IPS-NIHi7 (cell line): ENCODE measurements around the gene PBX1.

Experiments
- DNase-seq: peaks from one replicate; pipeline ENCODE4 v3.0.0; 2012; ENCODE audit warnings: mixed read lengths; ENCODE audit errors: extremely low spot score

The PBX1 gene

DNA sequence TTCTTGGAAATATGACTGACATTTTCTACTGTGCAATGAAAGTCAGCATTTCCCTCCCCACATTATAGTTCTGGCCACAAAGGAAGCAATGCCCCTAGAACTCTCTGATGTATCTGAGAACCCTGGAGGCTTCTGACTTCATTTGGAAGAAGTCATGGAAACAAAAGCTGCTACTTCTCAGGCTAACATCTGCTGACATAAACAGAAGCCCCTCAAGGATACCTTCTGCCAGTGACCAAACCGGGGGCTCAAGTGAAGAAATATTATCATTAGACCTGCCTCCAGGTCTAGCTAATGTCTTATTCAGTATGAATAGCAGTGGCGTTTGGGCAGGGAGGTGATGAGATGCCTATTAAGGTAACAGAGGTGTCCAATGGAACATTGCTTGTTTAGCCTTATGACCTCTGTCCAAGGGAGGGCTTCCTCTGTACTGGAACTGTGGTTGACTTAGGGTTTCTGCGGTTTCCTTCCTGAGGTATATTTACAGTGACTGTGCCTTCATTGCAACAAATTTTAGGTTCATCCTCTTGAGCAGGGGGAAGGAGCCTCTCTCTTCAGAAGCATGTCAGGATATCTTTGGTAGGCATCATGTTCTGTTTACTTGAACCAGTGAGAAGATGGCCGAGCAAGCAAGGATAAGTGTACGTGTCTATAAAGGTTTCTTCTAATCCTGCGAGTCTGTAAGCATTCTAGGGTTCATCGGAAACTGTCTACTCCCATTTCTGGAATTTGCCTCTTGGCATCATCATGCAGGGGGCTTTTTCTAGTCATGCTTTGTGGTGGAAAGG lies 161.7 kb downstream of the PBX1 start:
- DNase-seq = no peak

- DNase-seq = no peak
These were observed 162.2 kb downstream of the PBX1 start for GRCh38 chr1:164721228-164721496.

DNA sequence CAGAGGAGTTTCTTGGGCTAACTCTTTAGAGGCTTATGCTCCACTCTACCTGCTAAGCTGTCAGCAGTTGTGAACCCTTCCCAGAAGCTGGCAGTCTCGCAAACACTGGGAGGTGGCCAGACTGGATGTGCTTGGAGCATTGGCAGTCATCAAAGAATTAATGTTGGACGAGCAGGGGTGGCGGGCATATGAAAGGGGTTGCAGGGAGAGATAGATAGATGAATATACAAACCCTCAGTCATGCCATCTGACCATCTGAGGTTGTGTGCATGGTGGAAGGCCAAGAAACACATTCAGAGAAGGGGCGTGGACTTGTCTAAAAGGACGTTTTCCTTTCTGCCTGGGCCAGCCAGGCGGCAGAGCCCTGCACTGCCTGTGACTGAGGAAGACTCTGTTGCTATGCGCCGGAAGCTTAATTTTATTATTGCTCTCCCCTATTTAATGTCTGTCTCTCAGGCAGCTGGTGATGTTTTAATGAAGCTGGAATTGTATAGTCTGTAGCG lies 164.4 kb downstream of the PBX1 start:
- DNase-seq = no peak

DNA sequence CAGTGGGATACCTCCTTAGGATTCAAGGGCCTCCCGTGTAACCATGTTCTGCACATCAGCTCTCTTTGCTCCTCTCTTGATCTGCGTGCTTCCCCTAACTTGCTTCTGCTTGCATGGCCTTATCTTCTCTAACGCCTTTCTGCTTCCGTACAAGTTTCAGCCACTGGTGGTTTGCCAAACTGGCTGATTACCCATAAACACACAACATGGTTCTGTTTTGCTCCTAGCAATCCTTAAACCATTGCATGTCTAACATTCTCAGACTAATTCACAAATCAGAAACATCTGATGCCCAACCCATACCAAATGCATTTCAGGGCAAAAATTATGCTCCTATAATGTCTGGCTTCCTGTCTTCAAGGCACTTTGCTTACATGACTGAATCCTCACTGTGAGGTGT lies 166.4 kb downstream of the PBX1 start:
- DNase-seq = no peak

DNA sequence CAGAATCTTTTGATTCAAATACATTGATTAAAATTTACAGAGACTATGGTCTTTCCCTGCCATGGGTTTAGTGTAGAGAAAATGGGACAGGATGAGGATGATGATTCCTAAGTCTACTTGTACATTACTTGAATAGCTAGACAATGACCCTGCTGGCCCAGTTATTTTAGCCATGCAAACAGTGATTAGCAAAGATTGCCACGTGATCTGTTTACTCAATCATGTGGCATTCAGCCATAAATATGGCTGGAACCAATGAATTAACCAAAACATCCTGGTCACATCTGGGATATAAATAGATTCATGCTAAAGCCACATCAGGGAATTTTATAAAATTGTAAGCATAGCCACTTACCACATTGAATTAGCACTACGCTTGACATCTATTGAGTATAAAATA lies 167.3 kb downstream of the PBX1 start:
- no peak for DNase-seq

DNA sequence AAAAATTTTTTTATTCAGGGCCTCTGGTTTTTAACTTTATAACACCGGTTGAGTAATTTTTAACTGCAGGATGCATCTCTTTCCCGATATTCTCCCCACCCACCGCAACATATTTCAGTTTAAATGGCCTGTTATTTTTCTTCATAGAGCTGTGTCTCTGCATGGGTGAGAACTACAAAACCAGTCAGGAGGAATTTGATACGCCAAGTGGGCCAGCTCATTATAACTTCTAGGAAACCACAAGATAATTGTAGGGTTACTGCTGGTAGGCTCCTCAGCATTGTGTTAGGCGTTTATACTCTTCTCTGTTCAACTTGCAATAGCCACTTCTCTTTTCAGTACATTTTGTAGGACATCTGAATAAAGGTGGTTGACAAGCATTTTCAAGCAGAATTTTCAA lies 169.7 kb downstream of the PBX1 start:
- no peak for DNase-seq

DNA sequence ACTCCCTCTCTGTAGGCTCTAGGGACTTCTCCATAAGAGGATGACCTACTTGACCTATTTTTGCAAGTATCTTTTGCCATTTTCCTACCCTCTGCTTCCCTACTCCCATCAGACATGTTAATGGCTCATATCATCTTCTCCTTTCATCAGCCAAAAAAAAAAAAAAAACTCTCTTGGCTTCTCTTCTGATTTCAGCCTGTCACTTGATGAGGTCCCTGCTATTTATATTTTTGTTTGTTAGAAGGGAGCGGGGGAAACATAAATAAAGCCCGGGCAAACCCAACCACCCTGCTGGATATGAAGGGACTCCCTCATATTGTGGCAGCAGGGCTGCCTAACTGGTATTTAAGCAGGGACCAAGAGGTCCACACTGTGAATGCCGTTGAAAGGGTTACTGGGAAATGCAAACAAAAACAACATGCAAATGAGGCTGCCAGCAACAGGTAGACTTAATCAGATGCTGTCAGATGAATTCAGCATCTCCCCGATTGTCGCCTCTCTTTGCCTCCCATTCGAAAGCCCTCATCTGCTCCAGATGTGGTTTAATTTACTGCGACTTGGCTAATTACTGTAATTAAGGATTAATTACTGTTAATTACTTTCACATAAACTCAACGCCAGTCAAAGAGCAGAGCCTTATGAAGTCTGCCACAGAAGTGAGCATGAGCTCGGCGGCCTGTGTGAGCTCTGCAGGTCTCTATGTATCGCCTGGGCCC lies 172.3 kb downstream of the PBX1 start:
- DNase-seq = peak; percentile 23

GRCh38 chr1:164733070-164733469 lies 174.1 kb downstream of the PBX1 start:
- no peak for DNase-seq

DNA sequence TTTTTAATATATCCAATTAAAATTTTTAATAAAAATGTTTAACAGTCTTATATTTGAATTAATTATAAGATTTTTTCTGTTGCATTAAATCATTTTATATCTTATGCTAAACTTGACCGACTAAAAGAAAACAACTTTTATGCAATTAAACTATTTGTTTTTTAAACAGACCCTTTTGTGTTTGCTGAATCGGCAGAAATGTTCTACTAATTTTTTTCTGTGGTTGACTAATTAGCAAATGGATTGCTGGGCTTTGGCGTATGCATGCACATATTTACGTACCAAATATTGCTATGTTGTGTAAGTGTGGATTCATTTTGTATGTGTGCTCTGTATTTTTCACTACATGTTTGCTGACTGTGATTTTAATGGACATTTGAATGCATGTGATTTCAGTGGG lies 174.8 kb downstream of the PBX1 start:
- DNase-seq = no peak

DNA sequence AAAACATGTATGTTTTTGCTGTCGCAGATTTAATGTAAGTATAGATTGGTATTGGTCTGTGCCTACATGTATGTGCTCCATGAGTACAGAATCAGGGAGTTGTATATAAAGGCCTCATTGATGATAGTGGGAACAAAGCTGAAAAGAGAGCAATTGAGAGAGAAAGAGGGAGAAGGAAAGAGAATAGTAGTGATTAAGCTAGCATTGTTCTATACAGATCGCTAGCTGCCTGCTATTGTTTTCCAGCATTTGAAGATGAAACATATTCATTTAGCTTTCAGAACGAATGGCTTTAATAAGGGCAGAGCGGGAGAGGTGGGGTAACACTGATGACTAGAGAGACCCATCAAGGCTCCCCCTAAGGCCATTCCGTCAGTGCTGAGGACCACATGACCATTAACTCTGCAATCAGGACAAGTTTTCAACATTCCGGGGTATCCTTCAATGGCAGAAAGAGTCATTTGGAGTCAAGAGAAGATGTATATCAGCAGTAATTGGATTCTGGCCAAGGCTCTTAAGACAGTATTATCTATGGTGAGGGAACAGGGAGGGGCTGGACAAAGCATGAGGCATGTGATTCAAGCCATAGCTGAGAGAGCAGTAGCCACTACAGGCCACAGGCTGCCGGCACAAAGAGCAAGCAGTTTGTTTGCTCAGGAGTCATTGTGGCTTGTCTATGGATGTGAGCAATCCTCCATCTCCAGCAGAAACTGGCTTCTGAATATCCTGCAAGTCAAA lies 176.5 kb downstream of the PBX1 start:
- DNase-seq = no peak

- no peak for DNase-seq
These were observed 177.2 kb downstream of the PBX1 start for GRCh38 chr1:164736137-164736536.

- no peak for DNase-seq
These were observed 180.2 kb downstream of the PBX1 start for GRCh38 chr1:164739189-164739588.

DNA sequence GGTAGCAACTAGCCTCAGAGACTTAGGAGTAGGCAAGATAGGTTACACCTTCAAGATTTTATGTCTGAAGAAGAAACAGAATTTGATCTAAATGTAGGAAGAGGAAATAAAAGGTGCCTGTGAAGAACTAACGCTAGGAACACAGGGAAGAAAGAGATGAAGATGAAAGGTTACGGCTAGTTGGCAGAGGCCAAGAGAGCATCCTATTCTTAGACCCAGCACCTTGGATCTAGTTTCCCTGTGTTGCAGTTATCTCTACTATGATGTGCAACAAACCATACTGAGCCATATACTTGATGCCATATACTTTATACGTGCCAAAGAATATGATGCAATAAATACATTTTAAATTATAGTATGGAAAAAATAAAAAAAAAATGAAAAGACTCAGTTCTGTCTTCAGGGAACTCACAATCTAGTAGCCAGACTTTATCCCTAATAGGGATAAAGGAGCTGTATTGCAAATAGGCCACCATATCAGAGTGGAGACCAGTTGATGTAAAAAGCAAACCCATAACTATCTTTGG lies 181.1 kb downstream of the PBX1 start:
- DNase-seq = no peak

DNA sequence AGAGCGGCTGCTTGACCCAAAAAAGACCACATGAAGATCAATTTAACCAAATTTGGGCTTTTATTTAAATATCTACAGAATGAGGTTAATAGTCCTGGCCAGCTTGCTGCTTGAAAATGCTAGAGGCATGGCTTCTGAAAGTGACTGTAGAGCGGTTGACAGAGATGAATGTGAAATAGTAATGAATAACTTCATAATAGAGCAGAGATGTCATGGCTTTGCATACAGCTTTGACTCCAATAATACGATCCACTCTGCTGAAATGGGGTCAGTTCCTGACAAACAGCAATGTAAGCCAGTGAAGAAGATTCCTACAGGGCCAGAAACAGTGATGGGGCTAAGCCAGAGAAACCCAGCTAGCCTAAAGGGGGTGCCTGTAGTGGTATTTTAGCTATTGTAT lies 183.8 kb downstream of the PBX1 start:
- DNase-seq = no peak

- no peak for DNase-seq
These were observed 185.0 kb downstream of the PBX1 start for GRCh38 chr1:164743976-164744375.

- DNase-seq = no peak
These were observed 186.8 kb downstream of the PBX1 start for GRCh38 chr1:164745736-164746135.

DNA sequence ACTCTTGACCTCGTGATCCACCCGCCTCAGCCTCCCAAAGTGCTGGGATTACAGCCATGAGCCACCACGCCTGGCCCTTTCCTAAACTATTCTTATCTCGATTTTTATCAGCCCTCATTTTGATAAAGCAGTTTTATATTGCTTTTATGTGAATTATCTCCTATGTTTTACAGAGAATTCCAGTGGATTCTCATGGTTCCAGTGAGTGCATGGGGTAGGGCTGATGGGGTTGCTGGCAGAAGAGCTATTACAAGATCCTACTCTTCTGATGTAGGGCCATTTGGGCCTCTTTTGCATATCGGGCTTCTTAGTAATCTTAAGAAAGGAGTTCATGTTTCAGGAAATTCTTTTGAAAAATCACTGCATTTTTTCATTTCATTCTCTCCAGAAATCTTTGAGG lies 187.6 kb downstream of the PBX1 start:
- no peak for DNase-seq

GRCh38 chr1:164748253-164748899 lies 189.4 kb downstream of the PBX1 start:
- DNase-seq = no peak

DNA sequence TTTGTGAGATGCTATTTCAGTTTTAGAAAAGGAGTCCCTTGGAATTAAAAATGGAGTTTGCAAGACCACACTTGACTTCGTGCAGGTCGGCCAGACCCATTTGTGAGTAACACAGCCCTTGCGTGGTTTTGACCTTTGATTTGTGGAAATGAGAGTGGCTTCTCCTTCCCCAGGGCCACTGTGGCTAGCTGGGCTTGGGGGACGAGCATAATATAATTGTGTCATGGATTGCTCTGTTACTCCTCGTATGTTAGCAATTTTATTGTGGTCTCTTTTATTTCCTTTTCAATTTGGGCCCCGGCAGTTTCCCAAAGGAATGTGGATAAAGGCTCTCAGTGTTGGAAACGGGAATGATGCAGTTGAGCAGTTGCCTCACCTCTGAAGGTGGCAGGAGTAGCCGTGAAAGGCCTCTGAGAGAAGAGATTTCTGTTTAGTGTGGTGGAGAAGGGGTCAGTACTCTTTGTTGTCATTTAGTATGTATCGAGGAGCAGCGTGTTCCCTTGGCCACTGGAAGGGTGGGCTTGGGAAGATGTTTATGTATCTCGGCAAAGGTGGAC lies 194.6 kb downstream of the PBX1 start:
- no peak for DNase-seq

GRCh38 chr1:164754088-164754600 lies 195.2 kb downstream of the PBX1 start:
- DNase-seq = no peak

GRCh38 chr1:164755690-164756089 lies 196.7 kb downstream of the PBX1 start:
- DNase-seq = no peak
